Measurements from ENCODE around the gene NEMP2.

GRCh38 chr2:190505696-190506095 lies 28.8 kb downstream of the NEMP2 start:
- no peak for TF ChIP-seq CTCF (conservative IDR thresholded peaks at IDR 0.05; ENCODE audit: low read depth, low read length)
- TF ChIP-seq CEBPB (IDR thresholded peaks at IDR 0.05; ENCODE audit: low read depth, low read length), result no peak
- TF ChIP-seq POLR2A (IDR thresholded peaks at IDR 0.05; ENCODE audit: low read depth, low read length), result no peak
- TF ChIP-seq SMC3 (IDR thresholded peaks at IDR 0.05; ENCODE audit: low read depth, low read length), result no peak
